Measurements from ENCODE around the gene FSD1.

GRCh38 chr19:4354282-4354681, 49.9 kb downstream of the FSD1 start:
- TF ChIP-seq CTCF (IDR thresholded peaks at IDR 0.05 in 4 of 5, conservative IDR thresholded peaks at IDR 0.05 in 1 of 5) (no peak), POLR2A (IDR thresholded peaks at IDR 0.05) (no peak)
